Fibroblast of skin of back (primary cell): ENCODE data around the gene SYNE1. TPM values are rescaled to one million over a fixed set of nuclear protein-coding genes. Genes with fewer than 3 reads are reported as not detected.
"Not testable (repeated sequence)": the region's sequence is repeated elsewhere in the genome, so short reads cannot be mapped to it uniquely, and the experiment has no call there.

Experiments used
- DNase-seq: peaks from one replicate; pipeline ENCODE4 v3.0.0-alpha.2; 2013
- polyA plus RNA-seq, 2 experiments: library from polyadenylated mRNA; unstranded; fragments of 120-200 nt; gene quantifications; one replicate each; pipeline ENCODE4 v1.2.1, GENCODE V29; 2013; ENCODE audit not compliant: insufficient read length in 2 of 2

SYNE1 gene
- polyA plus RNA-seq (2013, experiment 1 of 2; ENCODE audit: insufficient read length) = 42.6 TPM
- polyA plus RNA-seq (2013, experiment 2 of 2; ENCODE audit: insufficient read length) = 48.5 TPM

GRCh38 chr6:152637296-152638047, at the start of gene SYNE1:
Gene SYNE1, minus strand, starts transcription at chr6:152637362. Its CDS starts 9,031 bp downstream, at chr6:152628331.
- DNase-seq = no peak

- DNase-seq = no peak
These were observed 48.7 kb upstream of the SYNE1 start for GRCh38 chr6:152685819-152686218.

- not testable (repeated sequence) for DNase-seq
These were observed 45.8 kb upstream of the SYNE1 start for GRCh38 chr6:152682935-152683334.

GRCh38 chr6:152682141-152682540, 45.0 kb upstream of the SYNE1 start:
- no peak for DNase-seq

- DNase-seq = no peak
These were observed 43.8 kb upstream of the SYNE1 start for GRCh38 chr6:152680879-152681517.

- no peak for DNase-seq
These were observed 43.0 kb upstream of the SYNE1 start for GRCh38 chr6:152680151-152680550.

GRCh38 chr6:152673236-152673635, 36.1 kb upstream of the SYNE1 start:
- DNase-seq = peak; percentile 43

- peak; percentile 59 for DNase-seq
These were observed 34.0 kb upstream of the SYNE1 start for GRCh38 chr6:152671171-152671570.

GRCh38 chr6:152669895-152670294, 32.7 kb upstream of the SYNE1 start:
- DNase-seq = peak; percentile 26

GRCh38 chr6:152661776-152662175, 24.6 kb upstream of the SYNE1 start:
- no peak for DNase-seq

- DNase-seq = peak; percentile 31
These were observed 14.8 kb upstream of the SYNE1 start for GRCh38 chr6:152651986-152652385.

GRCh38 chr6:152648105-152648504, 10.9 kb upstream of the SYNE1 start:
- no peak for DNase-seq

- not testable (repeated sequence) for DNase-seq
These were observed 9.6 kb upstream of the SYNE1 start for GRCh38 chr6:152646732-152647131.

GRCh38 chr6:152642578-152643375, 5.6 kb upstream of the SYNE1 start:
- peak; percentile 58 for DNase-seq

GRCh38 chr6:152636609-152637295, 410 bp downstream of the SYNE1 start:
- peak; percentile 42 for DNase-seq

GRCh38 chr6:152636021-152636608, 1.0 kb downstream of the SYNE1 start:
- DNase-seq = peak; percentile 53

GRCh38 chr6:152634773-152635172, 2.4 kb downstream of the SYNE1 start:
- DNase-seq = no peak

GRCh38 chr6:152632121-152632782, 4.9 kb downstream of the SYNE1 start:
- no peak for DNase-seq

GRCh38 chr6:152631376-152631775, 5.8 kb downstream of the SYNE1 start:
- DNase-seq = no peak

GRCh38 chr6:152630832-152631231, 6.3 kb downstream of the SYNE1 start:
- DNase-seq = no peak

GRCh38 chr6:152625213-152625612, 11.9 kb downstream of the SYNE1 start:
- DNase-seq = no peak
